Activated CD8-positive, alpha-beta T cell treated with anti-CD3 and anti-CD28 coated beads for 36 hours (primary cell): ENCODE data around the gene RAPGEF2. TPM values are rescaled to one million over a fixed set of nuclear protein-coding genes. Genes with fewer than 3 reads are reported as not detected.

Experiments used
- ATAC-seq: fragments of 200-7000 bp; cut with Tn5 transposase; one replicate; pipeline ENCODE4 v1.10.0; 2021; ENCODE audit warnings: mild to moderate bottlenecking, moderate library complexity
- CTCF ChIA-PET: fragments of 350-600 bp; sonication (Branson Sonifier 250); formaldehyde crosslinking; loops from one replicate; lab custom pipeline; 2021; ENCODE audit warnings: antibody characterized with exemption; lab: Charles Lee
- POLR2A ChIA-PET: fragments of 350-600 bp; sonication (Branson Sonifier 250); formaldehyde crosslinking; loops from one replicate; lab custom pipeline; 2021; ENCODE audit warnings: antibody characterized with exemption; lab: Charles Lee
- DNase-seq: peaks from one replicate; pipeline ENCODE4 v3.0.0-alpha.2; 2020
- H3K27ac Mint-ChIP-seq: one replicate; pipeline ENCODE4 v1.8.0; 2021; ENCODE audit warnings: mild to moderate bottlenecking, mixed read lengths
- H3K27me3 Mint-ChIP-seq: one replicate; pipeline ENCODE4 v1.8.0; 2021; ENCODE audit warnings: mixed read lengths
- H3K36me3 Mint-ChIP-seq: one replicate; pipeline ENCODE4 v1.8.0; 2021; ENCODE audit warnings: low read depth, mixed read lengths
- H3K4me1 Mint-ChIP-seq: one replicate; pipeline ENCODE4 v1.8.0; 2021; ENCODE audit warnings: low read depth, mixed read lengths
- H3K4me3 Mint-ChIP-seq: one replicate; pipeline ENCODE4 v1.8.0; 2021; ENCODE audit warnings: mild to moderate bottlenecking, moderate library complexity, mixed read lengths
- H3K9me3 Mint-ChIP-seq: one replicate; pipeline ENCODE4 v1.8.0; 2021; ENCODE audit warnings: mixed read lengths
- intact Hi-C: fragments of 100-400 bp; cut with micrococcal nuclease; formaldehyde crosslinking; loops from one replicate; pipeline ENCODE4 v1.10.0; 2022
- total RNA-seq, 2 experiments: library from RNA; stranded (reverse); gene quantifications; one replicate each; pipeline ENCODE4 v1.2.3, GENCODE V29; 2021
- TF ChIP-seq, protein P1 (sequence below): fragments of 200-600 bp; IDR thresholded peaks from one replicate; pipeline ENCODE4 v1.8.0; 2022; ENCODE audit warnings: antibody characterized with exemption, mild to moderate bottlenecking

The RAPGEF2 gene
- total RNA-seq, 2 experiments from 2014 or later: 13.7 to 14.8 TPM

DNA sequence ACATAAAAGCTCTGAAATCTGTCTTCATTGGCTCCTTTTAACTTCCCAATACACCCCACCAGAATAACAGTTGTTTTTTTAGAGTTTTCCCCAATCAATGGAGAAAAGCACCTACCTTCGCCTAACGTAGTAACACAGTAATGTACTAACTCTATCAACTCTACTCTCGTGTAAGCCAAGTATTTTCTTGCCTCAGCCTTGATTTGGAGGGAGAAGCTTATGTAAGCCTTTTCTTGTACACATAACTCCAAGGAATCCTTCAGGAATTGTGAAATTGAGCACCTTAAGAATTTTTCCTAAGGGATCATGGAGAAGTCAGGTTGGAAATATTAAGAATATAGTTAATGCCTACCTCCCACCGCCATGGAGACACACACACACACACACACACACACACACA lies 181.2 kb downstream of the RAPGEF2 start:
- Mint-ChIP-seq H3K9me3 (no peaks in the 10 kb centered on the region), H3K27ac (no peak overlapping the region), H3K27me3 (no peaks in the 10 kb centered on the region), H3K36me3 (peaks cover 8% of the 10 kb centered on the region), H3K4me3 (no peak overlapping the region), H3K4me1 (no peaks in the 10 kb centered on the region)
- intact Hi-C loops: no loop called here
- ChIA-PET POLR2A (no interaction called here), CTCF (no interaction called here)
- DNase-seq: no peak
- no peak for ATAC-seq
- TF ChIP-seq, protein P1, sequence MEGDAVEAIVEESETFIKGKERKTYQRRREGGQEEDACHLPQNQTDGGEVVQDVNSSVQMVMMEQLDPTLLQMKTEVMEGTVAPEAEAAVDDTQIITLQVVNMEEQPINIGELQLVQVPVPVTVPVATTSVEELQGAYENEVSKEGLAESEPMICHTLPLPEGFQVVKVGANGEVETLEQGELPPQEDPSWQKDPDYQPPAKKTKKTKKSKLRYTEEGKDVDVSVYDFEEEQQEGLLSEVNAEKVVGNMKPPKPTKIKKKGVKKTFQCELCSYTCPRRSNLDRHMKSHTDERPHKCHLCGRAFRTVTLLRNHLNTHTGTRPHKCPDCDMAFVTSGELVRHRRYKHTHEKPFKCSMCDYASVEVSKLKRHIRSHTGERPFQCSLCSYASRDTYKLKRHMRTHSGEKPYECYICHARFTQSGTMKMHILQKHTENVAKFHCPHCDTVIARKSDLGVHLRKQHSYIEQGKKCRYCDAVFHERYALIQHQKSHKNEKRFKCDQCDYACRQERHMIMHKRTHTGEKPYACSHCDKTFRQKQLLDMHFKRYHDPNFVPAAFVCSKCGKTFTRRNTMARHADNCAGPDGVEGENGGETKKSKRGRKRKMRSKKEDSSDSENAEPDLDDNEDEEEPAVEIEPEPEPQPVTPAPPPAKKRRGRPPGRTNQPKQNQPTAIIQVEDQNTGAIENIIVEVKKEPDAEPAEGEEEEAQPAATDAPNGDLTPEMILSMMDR: no peak

DNA sequence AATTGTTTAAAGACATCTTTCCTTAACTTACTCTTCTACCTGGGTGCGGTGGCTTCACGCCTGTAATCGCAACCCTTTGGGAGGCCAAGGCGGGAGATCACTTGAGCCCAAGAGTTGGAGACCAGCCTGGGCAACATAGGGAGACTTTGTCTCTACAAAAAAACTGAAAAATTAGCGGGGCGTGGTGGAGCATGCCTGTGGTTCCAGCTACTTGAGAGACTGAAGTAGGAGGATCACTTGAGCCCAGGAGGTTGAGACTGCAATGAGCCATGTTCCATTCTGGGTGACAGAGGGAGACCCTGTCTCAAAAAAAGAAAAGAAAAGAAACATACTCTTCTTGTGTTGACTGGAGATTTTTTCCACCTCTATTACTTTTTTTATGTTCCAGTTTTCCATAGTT lies 181.9 kb downstream of the RAPGEF2 start:
- Mint-ChIP-seq H3K36me3 (peaks cover 4% of the 10 kb centered on the region), H3K27me3 (no peaks in the 10 kb centered on the region), H3K9me3 (no peaks in the 10 kb centered on the region), H3K27ac (no peak overlapping the region), H3K4me1 (no peaks in the 10 kb centered on the region), H3K4me3 (no peak overlapping the region)
- TF ChIP-seq, protein P1: no peak
- CTCF ChIA-PET: no interaction called here
- POLR2A ChIA-PET: no interaction called here
- DNase-seq: no peak
- no peak for ATAC-seq
- intact Hi-C loops: no loop called here

DNA sequence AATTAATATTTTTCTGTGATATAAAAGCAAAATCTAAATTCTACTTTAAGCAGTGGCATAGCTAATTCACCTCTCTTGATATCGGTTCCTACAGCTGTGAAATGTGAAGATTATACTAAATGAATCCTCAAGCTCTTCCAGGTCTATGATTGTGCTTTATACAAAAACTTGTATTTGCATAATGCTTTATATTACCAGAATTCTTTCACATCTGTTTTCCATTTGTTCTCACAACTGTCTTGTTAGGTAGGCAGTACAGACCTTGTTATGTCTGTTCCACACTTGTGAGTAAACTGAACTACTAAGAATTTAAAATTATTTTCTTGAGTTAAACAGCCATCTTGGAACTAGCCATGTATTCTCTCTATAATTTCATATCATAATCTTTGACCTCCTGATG lies 184.9 kb downstream of the RAPGEF2 start:
- Mint-ChIP-seq H3K4me3 (no peak overlapping the region), H3K4me1 (no peaks in the 10 kb centered on the region), H3K9me3 (no peaks in the 10 kb centered on the region), H3K36me3 (peaks cover 2% of the 10 kb centered on the region), H3K27ac (no peak overlapping the region), H3K27me3 (no peaks in the 10 kb centered on the region)
- intact Hi-C loops: no loop called here
- ATAC-seq (no peak), DNase-seq (no peak)
- ChIA-PET POLR2A (no interaction called here), CTCF (no interaction called here)
- TF ChIP-seq, protein P1: no peak

GRCh38 chr4:159289682-159290081 lies 186.8 kb downstream of the RAPGEF2 start:
- no peak overlapping the region for H3K27ac Mint-ChIP-seq
- peaks cover 2% of the 10 kb centered on the region for H3K36me3 Mint-ChIP-seq
- POLR2A ChIA-PET: no interaction called here
- no peaks in the 10 kb centered on the region for H3K4me1 Mint-ChIP-seq
- DNase-seq (no peak), ATAC-seq (no peak)
- no peaks in the 10 kb centered on the region for H3K27me3 Mint-ChIP-seq
- intact Hi-C loops: no loop called here
- CTCF ChIA-PET: no interaction called here
- H3K4me3 Mint-ChIP-seq: no peak overlapping the region
- no peaks in the 10 kb centered on the region for H3K9me3 Mint-ChIP-seq
- TF ChIP-seq, protein P1: no peak

DNA sequence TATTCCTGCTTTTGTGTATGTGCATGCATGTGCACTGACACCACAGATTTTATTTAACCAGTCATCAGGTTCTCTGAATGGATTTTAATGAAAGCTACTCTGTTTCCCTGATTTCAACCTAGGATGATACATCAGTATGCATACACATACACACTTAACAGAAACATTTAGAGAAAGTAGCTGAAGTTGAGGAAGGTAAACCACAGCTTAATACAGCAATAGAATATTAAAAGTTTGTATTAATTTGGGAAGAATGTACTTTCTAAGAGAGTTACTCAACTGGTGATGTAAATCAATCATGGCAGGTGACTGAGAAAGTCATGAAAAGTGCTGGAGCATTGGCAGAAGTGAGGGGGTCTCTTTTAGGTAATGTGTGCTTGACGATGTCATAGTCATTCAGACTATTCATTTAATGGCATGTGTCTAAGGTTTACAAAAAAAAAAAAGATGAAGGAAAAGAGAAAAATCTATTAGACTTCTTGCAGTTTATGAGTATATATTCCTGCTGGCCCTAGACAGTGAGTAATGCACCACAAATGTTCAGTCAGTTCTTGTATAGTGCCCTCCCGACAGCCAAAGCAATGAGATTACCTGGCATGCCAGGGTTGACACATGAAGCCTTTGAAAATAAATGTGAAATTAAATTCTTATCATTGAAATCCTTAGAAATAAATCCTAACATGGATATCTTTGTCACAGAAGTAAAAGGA lies 187.6 kb downstream of the RAPGEF2 start:
- no peaks in the 10 kb centered on the region for H3K27me3 Mint-ChIP-seq
- H3K9me3 Mint-ChIP-seq: no peaks in the 10 kb centered on the region
- no peaks in the 10 kb centered on the region for H3K4me1 Mint-ChIP-seq
- intact Hi-C loops: no loop called here
- no peak for DNase-seq
- peaks cover 2% of the 10 kb centered on the region for H3K36me3 Mint-ChIP-seq
- TF ChIP-seq, protein P1: no peak
- POLR2A ChIA-PET: no interaction called here
- ATAC-seq: no peak
- no peak overlapping the region for H3K27ac Mint-ChIP-seq
- CTCF ChIA-PET: no interaction called here
- H3K4me3 Mint-ChIP-seq: no peak overlapping the region
